AG04450 (cell line): ENCODE data around the gene DUOX1. TPM values are rescaled to one million over a fixed set of nuclear protein-coding genes. Genes with fewer than 3 reads are reported as not detected.
A peak's percentile ranks its signal among the peaks of the same experiment; 100 is the strongest.

Source experiments
- CTCF ChIA-PET: fragments of 300-600, 350-600 bp; formaldehyde crosslinking; extraction: SDS; loops from one replicate; lab custom pipeline; 2022; ENCODE audit warnings: antibody characterized with exemption, inconsistent platforms; lab: Charles Lee
- POLR2A ChIA-PET: fragments of 350-600 bp; formaldehyde crosslinking; extraction: SDS; loops from one replicate; lab custom pipeline; 2021; ENCODE audit warnings: antibody characterized with exemption, inconsistent platforms; lab: Yijun Ruan, JAX
- DNase-seq: peaks from one replicate; pipeline ENCODE4 v3.0.0-alpha.2; 2011; ENCODE audit warnings: low read depth, low spot score
- H3K27ac ChIP-seq: one replicate; pipeline ENCODE4 v1.5.1; 2012; ENCODE audit warnings: low read depth, low read length, control low read depth
- H3K27me3 ChIP-seq: one replicate; pipeline ENCODE4 v1.6.0; 2012; ENCODE audit warnings: low read length; ENCODE audit not compliant: control insufficient read depth, insufficient read depth
- H3K4me3 ChIP-seq: 2 replicates; pipeline ENCODE4 v1.5.1; 2011; ENCODE audit warnings: mild to moderate bottlenecking, low read depth, low read length, control low read depth
- H3K9me3 ChIP-seq: 2 replicates; pipeline ENCODE4 v1.5.1; 2012; ENCODE audit warnings: low read length; ENCODE audit not compliant: control insufficient read depth, insufficient read depth
- polyA plus RNA-seq: library from polyadenylated mRNA; depleted of rRNA; stranded (reverse); fragments of >200 nt; gene quantifications from 2 replicates; pipeline ENCODE4 v1.2.3, GENCODE V29; 2011
- TF ChIP-seq, protein P1 (sequence below): IDR thresholded peaks from 2 replicates; pipeline ENCODE4 v1.5.1; 2011; ENCODE audit warnings: low read depth, low read length, control low read depth, inconsistent platforms

DUOX1 gene
- polyA plus RNA-seq, 1 experiment: not detected

DNA sequence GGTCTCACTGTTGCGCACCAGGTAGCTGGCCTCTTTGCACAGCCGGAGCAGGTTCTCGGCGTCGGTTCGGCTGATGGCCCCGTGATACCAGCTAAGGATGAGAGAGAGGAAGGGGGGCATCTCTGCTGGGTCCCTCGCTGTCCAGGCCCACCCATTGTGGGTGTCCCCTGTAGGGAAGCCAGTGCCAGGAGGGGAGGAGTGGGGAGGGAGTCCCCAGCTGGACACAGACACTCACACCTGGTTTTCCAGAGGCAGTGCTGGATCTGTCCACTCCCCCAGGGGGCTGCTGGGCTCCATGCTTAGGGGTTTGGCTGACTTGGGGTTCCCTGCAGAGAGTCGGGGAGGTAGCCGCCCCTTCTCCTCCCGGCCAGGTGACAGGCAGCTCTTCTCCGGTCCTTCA is 42.1 kb downstream of the DUOX1 start:
- ChIA-PET CTCF (interaction anchor here (0.9 to 1.0 kb wide), 2 partner anchors 9 to 12 kb away, joined by 3 to 6 read pairs; no protein-coding TSS in a partner anchor), POLR2A (no interaction called here)
- Histone ChIP-seq H3K27ac (no peak overlapping the region), H3K9me3 (no peaks in the 10 kb centered on the region), H3K4me3 (no peak overlapping the region), H3K27me3 (no peaks in the 10 kb centered on the region)
- no peak for DNase-seq
- TF ChIP-seq, protein P1, sequence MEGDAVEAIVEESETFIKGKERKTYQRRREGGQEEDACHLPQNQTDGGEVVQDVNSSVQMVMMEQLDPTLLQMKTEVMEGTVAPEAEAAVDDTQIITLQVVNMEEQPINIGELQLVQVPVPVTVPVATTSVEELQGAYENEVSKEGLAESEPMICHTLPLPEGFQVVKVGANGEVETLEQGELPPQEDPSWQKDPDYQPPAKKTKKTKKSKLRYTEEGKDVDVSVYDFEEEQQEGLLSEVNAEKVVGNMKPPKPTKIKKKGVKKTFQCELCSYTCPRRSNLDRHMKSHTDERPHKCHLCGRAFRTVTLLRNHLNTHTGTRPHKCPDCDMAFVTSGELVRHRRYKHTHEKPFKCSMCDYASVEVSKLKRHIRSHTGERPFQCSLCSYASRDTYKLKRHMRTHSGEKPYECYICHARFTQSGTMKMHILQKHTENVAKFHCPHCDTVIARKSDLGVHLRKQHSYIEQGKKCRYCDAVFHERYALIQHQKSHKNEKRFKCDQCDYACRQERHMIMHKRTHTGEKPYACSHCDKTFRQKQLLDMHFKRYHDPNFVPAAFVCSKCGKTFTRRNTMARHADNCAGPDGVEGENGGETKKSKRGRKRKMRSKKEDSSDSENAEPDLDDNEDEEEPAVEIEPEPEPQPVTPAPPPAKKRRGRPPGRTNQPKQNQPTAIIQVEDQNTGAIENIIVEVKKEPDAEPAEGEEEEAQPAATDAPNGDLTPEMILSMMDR: no peak

DNA sequence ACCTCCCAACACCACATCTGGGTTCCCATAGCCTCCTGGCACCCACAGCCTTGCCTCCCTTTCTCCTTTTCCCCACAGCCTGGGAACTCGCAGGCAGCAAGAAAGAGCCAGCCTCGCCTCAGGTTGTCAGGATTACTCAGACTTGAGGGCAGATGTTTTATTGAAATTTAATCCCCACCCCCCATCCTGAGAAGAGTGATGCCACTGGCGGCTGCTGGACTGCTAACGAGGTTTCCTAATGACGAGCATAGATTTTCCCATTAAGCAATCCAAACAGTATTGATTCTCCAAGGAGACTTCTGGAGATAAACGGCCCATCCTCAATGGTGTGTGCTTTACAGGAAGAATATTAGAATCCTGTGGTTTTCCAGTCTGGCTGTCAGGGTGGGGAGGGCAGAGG is 44.3 kb downstream of the DUOX1 start:
- POLR2A ChIA-PET: no interaction called here
- H3K27me3 ChIP-seq: no peaks in the 10 kb centered on the region
- CTCF ChIA-PET: interaction anchor here (0.7 kb wide), 1 partner anchor 12 kb away, joined by 11 read pairs; no protein-coding TSS in a partner anchor
- no peaks in the 10 kb centered on the region for H3K9me3 ChIP-seq
- H3K4me3 ChIP-seq: no peak overlapping the region
- DNase-seq: no peak
- H3K27ac ChIP-seq: no peak overlapping the region
- TF ChIP-seq, protein P1: no peak

DNA sequence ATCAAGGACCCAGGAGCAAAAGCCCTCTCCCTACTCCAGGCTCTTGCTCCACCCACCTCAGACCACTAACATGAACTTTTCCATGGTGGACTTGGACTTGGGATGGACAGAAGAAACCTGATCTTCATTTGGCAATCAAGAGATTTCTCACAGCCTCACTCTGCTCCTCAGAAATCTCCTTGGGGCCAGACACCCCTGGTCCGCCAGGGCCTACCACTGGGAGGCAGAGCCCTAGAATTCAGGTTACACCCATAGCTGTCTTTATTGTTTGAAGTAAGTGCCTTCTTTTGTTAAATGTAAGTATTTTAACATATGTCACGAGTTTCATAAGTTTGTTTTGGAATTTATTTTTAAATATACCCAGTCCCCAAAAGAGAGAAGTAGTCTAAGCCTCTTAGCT is 44.8 kb downstream of the DUOX1 start:
- H3K27ac ChIP-seq: no peak overlapping the region
- H3K4me3 ChIP-seq: no peak overlapping the region
- no peak for DNase-seq
- POLR2A ChIA-PET: no interaction called here
- CTCF ChIA-PET: interaction anchor here (0.7 to 0.9 kb wide), 2 partner anchors 13 to 224 kb away, joined by 3 to 11 read pairs; no protein-coding TSS in a partner anchor
- H3K9me3 ChIP-seq: no peaks in the 10 kb centered on the region
- no peaks in the 10 kb centered on the region for H3K27me3 ChIP-seq
- TF ChIP-seq, protein P1: no peak

DNA sequence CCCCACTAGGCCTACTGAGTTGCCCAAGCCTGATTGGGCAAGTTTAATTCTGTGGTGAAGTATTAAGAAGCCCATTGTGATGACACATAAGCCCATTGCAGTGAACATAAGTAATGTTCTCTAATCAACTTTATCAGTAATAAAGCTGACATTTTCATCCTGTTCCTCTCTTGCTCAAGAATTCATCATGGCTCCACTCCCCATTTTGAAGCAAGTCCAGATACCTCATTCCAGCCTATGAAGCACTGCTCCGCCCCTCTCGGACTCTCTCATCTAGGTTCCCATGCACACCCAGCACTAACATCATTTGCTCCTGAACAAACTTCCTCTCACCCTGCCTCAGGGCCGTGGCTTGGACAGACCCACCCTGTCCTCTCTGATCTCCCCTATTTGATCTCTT is 47.5 kb downstream of the DUOX1 start:
- Histone ChIP-seq H3K27me3 (no peaks in the 10 kb centered on the region), H3K9me3 (no peaks in the 10 kb centered on the region), H3K27ac (no peak overlapping the region), H3K4me3 (no peak overlapping the region)
- CTCF ChIA-PET: interaction anchor here (1.6 to 3.2 kb wide), 2 partner anchors 10 kb away, joined by 6 to 14 read pairs; no protein-coding TSS in a partner anchor
- POLR2A ChIA-PET: no interaction called here
- no peak for DNase-seq
- TF ChIP-seq, protein P1: no peak

DNA sequence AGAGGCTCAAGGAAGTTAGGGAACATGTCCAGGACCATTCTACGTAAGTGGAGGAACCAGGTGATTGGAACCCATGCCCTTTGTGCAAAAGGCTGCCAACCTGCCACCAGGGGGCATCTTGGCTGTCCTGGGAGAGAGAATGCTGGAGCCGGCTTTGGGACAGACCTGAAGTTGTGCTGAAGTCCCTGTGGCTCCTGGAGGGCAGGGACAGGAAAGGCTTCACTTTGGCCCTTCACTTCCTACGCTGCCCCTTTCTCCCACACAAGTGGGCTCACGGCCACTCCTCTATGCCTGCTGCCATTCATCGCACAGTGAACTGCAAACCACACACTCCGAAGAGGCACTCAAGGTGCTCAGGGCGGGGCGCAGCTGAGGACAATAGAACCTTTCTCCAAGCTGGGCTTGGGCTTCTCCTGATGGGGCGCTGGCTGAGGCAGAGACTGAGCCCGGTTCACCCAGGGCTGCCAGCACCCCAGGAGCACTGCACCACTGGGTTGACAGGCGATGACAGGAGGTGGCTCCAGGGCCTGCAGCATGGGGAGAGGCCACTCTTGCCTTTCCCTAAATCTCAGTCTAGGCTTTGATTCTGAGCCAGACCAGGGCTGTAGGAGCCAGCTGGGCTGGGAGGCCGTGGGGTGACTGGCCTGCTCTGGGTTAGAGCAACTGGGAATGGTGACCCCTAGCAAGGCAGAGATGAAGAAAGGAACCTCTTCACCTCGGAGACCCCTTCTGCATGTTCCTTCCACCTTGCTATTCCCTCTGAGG is 49.6 kb downstream of the DUOX1 start:
- H3K4me3 ChIP-seq: no peak overlapping the region
- no peaks in the 10 kb centered on the region for H3K9me3 ChIP-seq
- POLR2A ChIA-PET: no interaction called here
- H3K27me3 ChIP-seq: no peaks in the 10 kb centered on the region
- DNase-seq: no peak
- H3K27ac ChIP-seq: no peak overlapping the region
- TF ChIP-seq, protein P1: peak; percentile 39
- CTCF ChIA-PET: interaction anchor here (0.9 to 6.4 kb wide), 6 partner anchors 12 to 278 kb away, joined by 3 to 27 read pairs (median 5); no protein-coding TSS in a partner anchor
